T-helper 17 cell (primary cell): ENCODE results near the gene CBY1. TPM values are rescaled to one million over a fixed set of nuclear protein-coding genes. Genes with fewer than 3 reads are reported as not detected.
"Not testable (repeated sequence)": the region's sequence is repeated elsewhere in the genome, so short reads cannot be mapped to it uniquely, and the experiment has no call there.

ENCODE experiments used
- ATAC-seq: fragments of 150-1000 bp; cut with Tn5 transposase; 2 replicates; pipeline ENCODE4 v1.10.0; 2021; ENCODE audit warnings: mild to moderate bottlenecking, moderate library complexity
- DNase-seq, 3 donors: peaks; one replicate each; pipeline versions ENCODE4 v3.0.0 to v3.0.0-alpha.2; 2020 to 2021
- H3K9me3 ChIP-seq: one replicate; pipeline ENCODE4 v1.7.0; 2013; ENCODE audit warnings: low read length, mild to moderate bottlenecking; ENCODE audit not compliant: control insufficient read depth, poor library complexity, severe bottlenecking
- H3K27ac Mint-ChIP-seq: one replicate; pipeline ENCODE4 v1.8.0; 2022; ENCODE audit warnings: mild to moderate bottlenecking, moderate library complexity, mixed read lengths
- H3K27me3 Mint-ChIP-seq: one replicate; pipeline ENCODE4 v1.8.0; 2022; ENCODE audit warnings: mixed read lengths
- H3K36me3 Mint-ChIP-seq: one replicate; pipeline ENCODE4 v1.8.0; 2022; ENCODE audit warnings: low read depth, mixed read lengths
- H3K4me1 Mint-ChIP-seq: one replicate; pipeline ENCODE4 v1.8.0; 2022; ENCODE audit warnings: mild to moderate bottlenecking, mixed read lengths
- H3K4me3 Mint-ChIP-seq: one replicate; pipeline ENCODE4 v1.8.0; 2022; ENCODE audit warnings: mild to moderate bottlenecking, moderate library complexity, mixed read lengths
- total RNA-seq, 4 donors: library from RNA in 2 of 4; stranded (reverse) in 2 of 4; gene quantifications; one replicate each; pipeline ENCODE4 v1.2.3 and lab custom pipeline; 2022 to 2026

Gene CBY1
- total RNA-seq, 2 donors from 2014 or later = 11.9 to 12.3 TPM

DNA sequence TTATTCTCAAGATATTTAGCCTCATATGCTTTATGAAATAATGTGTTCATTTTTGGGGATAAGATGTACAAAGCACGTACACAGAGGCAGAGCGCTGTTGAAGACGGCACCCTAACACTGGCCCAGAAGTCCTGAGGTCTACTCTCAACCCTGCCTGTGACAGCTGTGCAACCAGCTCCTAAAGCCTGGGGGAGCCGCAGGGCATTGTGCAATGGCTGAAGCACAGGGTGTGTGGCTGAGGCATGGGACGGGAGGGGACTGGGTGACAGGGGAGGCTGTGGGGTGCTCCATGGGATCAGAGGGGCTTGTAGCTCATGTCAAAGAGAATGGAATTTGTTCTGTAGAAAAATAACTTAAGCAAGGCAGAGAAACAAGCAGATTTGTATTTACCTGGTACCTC lies 28.0 kb upstream of the CBY1 start:
- peaks cover 4% of the 10 kb centered on the region for H3K36me3 Mint-ChIP-seq
- peaks cover 12% of the 10 kb centered on the region for H3K4me1 Mint-ChIP-seq
- ATAC-seq (no peak), DNase-seq (no peak)
- no peaks in the 10 kb centered on the region for H3K9me3 ChIP-seq
- H3K4me3 Mint-ChIP-seq = no peak overlapping the region
- H3K27me3 Mint-ChIP-seq = peaks cover 19% of the 10 kb centered on the region
- no peak overlapping the region for H3K27ac Mint-ChIP-seq

DNA sequence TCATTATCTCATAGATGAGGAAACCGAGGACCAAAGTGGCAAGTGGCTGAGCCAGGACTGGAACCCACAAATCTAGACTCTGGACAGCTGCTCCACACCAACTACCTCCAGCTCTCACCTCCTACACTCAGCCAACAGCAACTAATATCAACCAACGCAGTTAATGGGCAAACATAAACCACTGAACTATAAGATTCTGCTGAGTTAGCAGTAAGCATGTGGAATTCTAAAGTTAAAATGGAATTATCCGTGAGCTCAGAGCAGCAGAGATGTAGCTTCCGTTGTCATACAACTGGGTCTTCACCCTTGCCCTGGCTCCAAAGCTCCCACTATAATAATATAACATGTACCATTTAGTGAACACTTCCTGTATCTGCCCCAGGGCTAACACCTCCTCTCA lies 27.3 kb upstream of the CBY1 start:
- H3K36me3 Mint-ChIP-seq = peaks cover 2% of the 10 kb centered on the region
- H3K4me3 Mint-ChIP-seq = no peak overlapping the region
- H3K9me3 ChIP-seq = no peaks in the 10 kb centered on the region
- H3K27ac Mint-ChIP-seq = no peak overlapping the region
- peaks cover 10% of the 10 kb centered on the region for H3K4me1 Mint-ChIP-seq
- ATAC-seq = no peak
- no peak for DNase-seq
- peaks cover 19% of the 10 kb centered on the region for H3K27me3 Mint-ChIP-seq

DNA sequence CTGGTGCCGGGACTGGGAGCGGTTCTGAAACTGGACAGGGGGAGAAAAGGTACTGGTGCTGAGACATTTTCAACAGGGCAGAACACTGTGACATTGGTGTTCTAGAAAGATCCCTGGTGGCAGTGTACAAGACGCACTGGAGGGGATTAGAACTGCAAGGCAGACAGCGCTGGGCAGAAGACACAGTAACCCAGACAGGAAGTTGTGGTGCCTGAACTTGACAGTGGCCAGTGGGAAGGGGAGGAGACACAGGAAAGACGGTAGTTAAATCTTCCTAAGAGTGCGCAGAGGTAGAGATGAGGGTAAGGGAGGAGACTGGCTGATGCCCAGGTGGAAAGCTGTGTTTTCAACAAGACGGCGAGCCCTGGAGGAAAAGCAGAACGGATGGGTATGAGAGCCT lies 24.7 kb upstream of the CBY1 start:
- ATAC-seq = no peak
- no peak for DNase-seq
- no peaks in the 10 kb centered on the region for H3K9me3 ChIP-seq
- Mint-ChIP-seq H3K27ac (peak overlapping the region; percentile 78), H3K36me3 (peaks cover 2% of the 10 kb centered on the region), H3K4me3 (peak overlapping the region; percentile 47), H3K4me1 (peaks cover 12% of the 10 kb centered on the region), H3K27me3 (peaks cover 19% of the 10 kb centered on the region)

- DNase-seq = no peak
- H3K4me1 Mint-ChIP-seq = peaks cover 12% of the 10 kb centered on the region
- H3K27me3 Mint-ChIP-seq = peaks cover 19% of the 10 kb centered on the region
- no peaks in the 10 kb centered on the region for H3K9me3 ChIP-seq
- H3K4me3 Mint-ChIP-seq = no peak overlapping the region
- H3K36me3 Mint-ChIP-seq = peaks cover 2% of the 10 kb centered on the region
- no peak overlapping the region for H3K27ac Mint-ChIP-seq
- ATAC-seq = no peak
These were observed 23.9 kb upstream of the CBY1 start for GRCh38 chr22:38632528-38632927.

DNA sequence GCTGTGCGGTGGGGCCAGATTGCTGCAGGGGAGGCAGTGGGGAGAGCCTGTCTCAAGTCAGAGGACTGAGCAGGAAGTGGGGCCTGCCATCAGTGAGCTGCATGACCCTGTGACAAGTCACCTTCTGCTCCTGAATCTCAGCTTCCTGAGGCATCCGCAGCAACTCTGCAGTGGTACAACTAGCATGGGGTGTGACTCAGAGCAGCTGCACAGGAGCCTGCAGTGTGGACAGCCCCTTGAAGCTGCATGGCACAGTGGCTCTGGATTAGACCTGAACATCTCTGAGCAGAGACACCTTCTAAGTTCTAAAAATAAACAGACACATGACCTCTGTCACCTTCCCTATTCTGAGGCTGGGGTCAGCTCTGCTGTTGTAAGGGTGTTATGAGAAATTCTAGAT lies 18.2 kb upstream of the CBY1 start:
- H3K9me3 ChIP-seq = no peaks in the 10 kb centered on the region
- Mint-ChIP-seq H3K27me3 (peaks cover 21% of the 10 kb centered on the region), H3K4me3 (no peak overlapping the region), H3K36me3 (no peaks in the 10 kb centered on the region), H3K27ac (no peak overlapping the region), H3K4me1 (peaks cover 2% of the 10 kb centered on the region)
- no peak for ATAC-seq
- no peak for DNase-seq

DNA sequence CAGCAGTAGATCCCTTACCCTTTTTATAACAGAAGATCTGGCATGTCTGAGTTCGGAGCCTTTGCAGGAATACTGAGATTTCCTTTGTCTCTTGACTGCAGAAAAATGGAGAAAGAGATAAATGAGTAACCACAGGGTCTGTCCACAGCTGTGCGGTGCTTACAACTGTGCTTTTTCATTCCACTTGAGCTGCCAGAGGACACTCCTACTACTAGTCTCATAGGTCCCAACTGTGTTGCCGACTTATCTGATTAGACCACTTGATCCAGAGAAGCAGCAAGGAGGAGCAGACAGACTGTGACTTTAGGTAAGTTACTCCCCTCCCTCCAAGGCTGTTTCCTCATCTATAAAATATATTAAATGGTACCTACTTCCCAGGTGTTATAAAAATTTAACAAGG lies 17.7 kb upstream of the CBY1 start:
- no peaks in the 10 kb centered on the region for H3K36me3 Mint-ChIP-seq
- H3K4me1 Mint-ChIP-seq = peaks cover 2% of the 10 kb centered on the region
- DNase-seq = no peak
- no peak overlapping the region for H3K4me3 Mint-ChIP-seq
- peaks cover 24% of the 10 kb centered on the region for H3K27me3 Mint-ChIP-seq
- no peak overlapping the region for H3K27ac Mint-ChIP-seq
- H3K9me3 ChIP-seq = no peaks in the 10 kb centered on the region
- ATAC-seq = no peak

- no peaks in the 10 kb centered on the region for H3K9me3 ChIP-seq
- H3K4me1 Mint-ChIP-seq = no peaks in the 10 kb centered on the region
These were observed 14.9 kb upstream of the CBY1 start for GRCh38 chr22:38641476-38642040.

GRCh38 chr22:38644245-38644644 lies 12.2 kb upstream of the CBY1 start:
- H3K36me3 Mint-ChIP-seq, H3K9me3 ChIP-seq, DNase-seq, H3K27ac Mint-ChIP-seq, H3K4me1 Mint-ChIP-seq, H3K4me3 Mint-ChIP-seq: not testable (repeated sequence)
- peaks cover 31% of the 10 kb centered on the region for H3K27me3 Mint-ChIP-seq
- peak; percentile 51 for ATAC-seq

More at GRCh38 chr22:38641476-38642040, 14.9 kb upstream of the CBY1 start:
- Mint-ChIP-seq H3K36me3 (no peaks in the 10 kb centered on the region), H3K27ac (no peak overlapping the region), H3K27me3 (peaks cover 24% of the 10 kb centered on the region), H3K4me3 (no peak overlapping the region)
- no peak for ATAC-seq
- DNase-seq = no peak

DNA sequence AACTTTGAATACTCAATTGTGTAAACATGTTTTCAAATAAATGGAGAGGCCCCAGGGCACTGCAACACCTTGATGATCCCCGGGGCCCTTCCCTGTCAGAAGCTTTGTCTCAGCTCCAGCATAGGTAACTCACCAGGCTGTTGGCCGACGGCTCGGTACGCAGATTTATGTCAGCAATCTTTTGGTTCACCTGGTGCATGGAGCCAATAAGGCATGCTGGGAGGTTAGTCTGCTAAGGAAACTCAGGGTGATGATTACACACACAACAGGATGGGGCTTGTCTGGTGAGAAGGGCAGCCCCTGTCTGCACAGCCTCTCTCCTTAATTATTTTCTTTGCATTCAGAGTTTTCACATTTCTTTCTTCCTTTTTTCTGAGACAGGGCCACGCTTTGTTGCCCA lies 11.0 kb upstream of the CBY1 start:
- no peaks in the 10 kb centered on the region for H3K36me3 Mint-ChIP-seq
- no peak overlapping the region for H3K4me3 Mint-ChIP-seq
- DNase-seq (no peak), ATAC-seq (no peak)
- H3K9me3 ChIP-seq = no peaks in the 10 kb centered on the region
- peaks cover 27% of the 10 kb centered on the region for H3K27me3 Mint-ChIP-seq
- no peak overlapping the region for H3K27ac Mint-ChIP-seq
- peaks cover 3% of the 10 kb centered on the region for H3K4me1 Mint-ChIP-seq

- Mint-ChIP-seq H3K36me3 (no peaks in the 10 kb centered on the region), H3K4me1 (peaks cover 7% of the 10 kb centered on the region), H3K4me3 (no peak overlapping the region), H3K27ac (no peak overlapping the region), H3K27me3 (peaks cover 7% of the 10 kb centered on the region)
- H3K9me3 ChIP-seq = no peaks in the 10 kb centered on the region
- no peak for DNase-seq
- no peak for ATAC-seq
These were observed 6.5 kb upstream of the CBY1 start for GRCh38 chr22:38649841-38650522.

DNA sequence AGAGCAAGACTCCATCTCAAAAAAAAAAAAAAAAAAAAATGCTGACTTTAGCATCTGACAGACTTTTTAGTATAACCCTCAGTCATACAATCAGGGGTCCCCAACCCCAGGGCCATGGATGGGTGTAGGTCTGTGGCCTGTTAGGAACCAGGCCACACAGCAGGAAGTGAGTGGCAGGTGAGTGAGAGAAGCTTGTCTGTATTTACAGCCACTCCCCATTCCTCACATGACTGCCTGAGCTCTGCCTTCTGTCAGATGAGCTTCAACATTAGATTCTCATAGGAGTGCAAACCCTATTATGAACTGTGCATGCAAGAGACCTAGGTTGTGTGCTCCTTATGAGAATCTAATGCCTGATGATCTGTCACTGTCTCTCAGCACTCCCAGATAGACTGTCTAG lies 3.6 kb upstream of the CBY1 start:
- Mint-ChIP-seq H3K4me1 (peaks cover 19% of the 10 kb centered on the region), H3K4me3 (no peak overlapping the region), H3K27me3 (peaks cover 2% of the 10 kb centered on the region), H3K36me3 (no peaks in the 10 kb centered on the region), H3K27ac (peak overlapping the region; percentile 83)
- ATAC-seq (no peak), DNase-seq (no peak)
- H3K9me3 ChIP-seq = no peaks in the 10 kb centered on the region

GRCh38 chr22:38653741-38654140 lies 2.7 kb upstream of the CBY1 start:
- H3K36me3 Mint-ChIP-seq = no peaks in the 10 kb centered on the region
- peak overlapping the region; percentile 83 for H3K27ac Mint-ChIP-seq
- no peaks in the 10 kb centered on the region for H3K9me3 ChIP-seq
- DNase-seq (no peak), ATAC-seq (no peak)
- H3K27me3 Mint-ChIP-seq = no peaks in the 10 kb centered on the region
- peak overlapping the region; percentile 36 for H3K4me3 Mint-ChIP-seq
- H3K4me1 Mint-ChIP-seq = peaks cover 21% of the 10 kb centered on the region

- H3K9me3 ChIP-seq = no peaks in the 10 kb centered on the region
- no peak for DNase-seq
- peaks cover 21% of the 10 kb centered on the region for H3K4me1 Mint-ChIP-seq
- H3K36me3 Mint-ChIP-seq = no peaks in the 10 kb centered on the region
- no peak for ATAC-seq
- H3K27me3 Mint-ChIP-seq = no peaks in the 10 kb centered on the region
- peak overlapping the region; percentile 96 for H3K27ac Mint-ChIP-seq
- H3K4me3 Mint-ChIP-seq = peak overlapping the region; percentile 94
These were observed 751 bp upstream of the CBY1 start for GRCh38 chr22:38655519-38656255.
